ENCODE measurements around the gene GAS2L2.

DNA sequence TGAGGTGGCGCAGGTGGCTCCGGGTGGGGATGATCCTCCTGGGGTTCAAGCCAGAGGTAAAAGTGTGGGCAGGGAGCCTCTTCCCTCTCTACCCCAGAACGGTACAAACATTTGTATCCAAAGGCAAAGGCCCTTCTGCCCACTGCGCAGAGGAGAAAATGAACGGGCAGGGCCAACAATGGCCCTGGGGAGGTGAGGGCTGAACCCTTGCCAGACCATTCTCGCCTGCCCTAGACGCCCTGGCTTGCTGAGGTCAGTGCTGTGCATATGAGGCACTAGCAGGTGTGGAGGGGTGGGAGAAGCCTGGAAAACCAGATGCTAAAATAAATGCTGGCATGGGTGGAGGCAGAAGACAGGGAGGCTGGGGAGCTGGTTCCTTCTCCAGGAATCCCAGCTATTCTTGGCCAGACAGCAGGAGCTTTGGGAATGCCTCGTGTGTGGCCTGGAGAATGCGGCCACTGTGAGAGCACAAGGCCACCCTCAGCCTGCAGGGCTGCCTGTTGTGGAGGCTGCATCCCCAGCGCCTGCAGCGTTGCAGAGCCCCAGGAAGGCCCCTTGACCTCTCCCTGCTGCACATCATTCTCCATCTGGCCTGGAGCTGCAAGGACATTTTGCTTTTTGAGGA, 12.2 kb upstream of the GAS2L2 start:
- TF ChIP-seq, protein P1, sequence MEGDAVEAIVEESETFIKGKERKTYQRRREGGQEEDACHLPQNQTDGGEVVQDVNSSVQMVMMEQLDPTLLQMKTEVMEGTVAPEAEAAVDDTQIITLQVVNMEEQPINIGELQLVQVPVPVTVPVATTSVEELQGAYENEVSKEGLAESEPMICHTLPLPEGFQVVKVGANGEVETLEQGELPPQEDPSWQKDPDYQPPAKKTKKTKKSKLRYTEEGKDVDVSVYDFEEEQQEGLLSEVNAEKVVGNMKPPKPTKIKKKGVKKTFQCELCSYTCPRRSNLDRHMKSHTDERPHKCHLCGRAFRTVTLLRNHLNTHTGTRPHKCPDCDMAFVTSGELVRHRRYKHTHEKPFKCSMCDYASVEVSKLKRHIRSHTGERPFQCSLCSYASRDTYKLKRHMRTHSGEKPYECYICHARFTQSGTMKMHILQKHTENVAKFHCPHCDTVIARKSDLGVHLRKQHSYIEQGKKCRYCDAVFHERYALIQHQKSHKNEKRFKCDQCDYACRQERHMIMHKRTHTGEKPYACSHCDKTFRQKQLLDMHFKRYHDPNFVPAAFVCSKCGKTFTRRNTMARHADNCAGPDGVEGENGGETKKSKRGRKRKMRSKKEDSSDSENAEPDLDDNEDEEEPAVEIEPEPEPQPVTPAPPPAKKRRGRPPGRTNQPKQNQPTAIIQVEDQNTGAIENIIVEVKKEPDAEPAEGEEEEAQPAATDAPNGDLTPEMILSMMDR (IDR thresholded peaks at IDR 0.05; ENCODE audit: poor library complexity) = no peak
- TF ChIP-seq EZH2 (IDR thresholded peaks at IDR 0.05; ENCODE audit: borderline replicate concordance) (no peak), EZH2phosphoT487 (IDR thresholded peaks at IDR 0.05; ENCODE audit: low read depth, severe bottlenecking, unreplicated experiment) (no peak)

Measured in hepatocyte (in vitro differentiated cells).